ENCODE measurements around the gene CD55. TPM values are rescaled to one million over a fixed set of nuclear protein-coding genes. Genes with fewer than 3 reads are reported as not detected.

Gene CD55
- total and polyA plus RNA-seq, 8 donors, result 8.1 to 25.7 (median 15.7) TPM

- WGBS, 2 donors, result 82 to 88% methylated on average over 2 of the region's 2 CpGs
- ATAC-seq, result peak in 2 of 4 donors; percentile 16 to 58
- Histone ChIP-seq H3K4me1 (no peaks in the 10 kb centered on the region), H3K4me3 (no peak overlapping the region), H3K36me3 (no peaks in the 10 kb centered on the region), H3K27me3 (no peaks in the 10 kb centered on the region), H3K9me3 (no peaks in the 10 kb centered on the region), H3K27ac (no peak overlapping the region)
- TF ChIP-seq, protein P1, sequence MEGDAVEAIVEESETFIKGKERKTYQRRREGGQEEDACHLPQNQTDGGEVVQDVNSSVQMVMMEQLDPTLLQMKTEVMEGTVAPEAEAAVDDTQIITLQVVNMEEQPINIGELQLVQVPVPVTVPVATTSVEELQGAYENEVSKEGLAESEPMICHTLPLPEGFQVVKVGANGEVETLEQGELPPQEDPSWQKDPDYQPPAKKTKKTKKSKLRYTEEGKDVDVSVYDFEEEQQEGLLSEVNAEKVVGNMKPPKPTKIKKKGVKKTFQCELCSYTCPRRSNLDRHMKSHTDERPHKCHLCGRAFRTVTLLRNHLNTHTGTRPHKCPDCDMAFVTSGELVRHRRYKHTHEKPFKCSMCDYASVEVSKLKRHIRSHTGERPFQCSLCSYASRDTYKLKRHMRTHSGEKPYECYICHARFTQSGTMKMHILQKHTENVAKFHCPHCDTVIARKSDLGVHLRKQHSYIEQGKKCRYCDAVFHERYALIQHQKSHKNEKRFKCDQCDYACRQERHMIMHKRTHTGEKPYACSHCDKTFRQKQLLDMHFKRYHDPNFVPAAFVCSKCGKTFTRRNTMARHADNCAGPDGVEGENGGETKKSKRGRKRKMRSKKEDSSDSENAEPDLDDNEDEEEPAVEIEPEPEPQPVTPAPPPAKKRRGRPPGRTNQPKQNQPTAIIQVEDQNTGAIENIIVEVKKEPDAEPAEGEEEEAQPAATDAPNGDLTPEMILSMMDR (IDR thresholded peaks at IDR 0.05), result no peak
- no peak for DNase-seq
- no peak for FAIRE-seq
- intact Hi-C loops (cut with DNase I), result no loop called here
These were observed 23.3 kb upstream of the CD55 start for GRCh38 chr1:207298186-207298585.

GRCh38 chr1:207298636-207299398 is 22.7 kb upstream of the CD55 start:
- FAIRE-seq (no peak), DNase-seq (no peak), ATAC-seq (peak in 3 of 4 donors; percentile 37 to 86 (median 69))
- WGBS, 2 donors, result 50 to 57% methylated on average over 4 of the region's 4 CpGs
- no peaks in the 10 kb centered on the region for H3K27me3 ChIP-seq
- H3K36me3 ChIP-seq, result no peaks in the 10 kb centered on the region
- no peaks in the 10 kb centered on the region for H3K4me1 ChIP-seq
- TF ChIP-seq, protein P1 (IDR thresholded peaks at IDR 0.05), result no peak
- intact Hi-C loops (cut with DNase I), result no loop called here
- no peak overlapping the region for H3K27ac ChIP-seq
- no peaks in the 10 kb centered on the region for H3K9me3 ChIP-seq
- H3K4me3 ChIP-seq, result no peak overlapping the region

- H3K27me3 ChIP-seq, result no peaks in the 10 kb centered on the region
- intact Hi-C loops (cut with DNase I), result no loop called here
- H3K4me3 ChIP-seq, result no peak overlapping the region
- no peaks in the 10 kb centered on the region for H3K4me1 ChIP-seq
- TF ChIP-seq, protein P1 (IDR thresholded peaks at IDR 0.05), result no peak
- FAIRE-seq (no peak), DNase-seq (no peak), ATAC-seq (no peak)
- H3K27ac ChIP-seq, result no peak overlapping the region
- H3K36me3 ChIP-seq, result no peaks in the 10 kb centered on the region
- H3K9me3 ChIP-seq, result no peaks in the 10 kb centered on the region
These were observed 20.5 kb upstream of the CD55 start for GRCh38 chr1:207300970-207301369.

GRCh38 chr1:207302618-207303393 is 18.7 kb upstream of the CD55 start:
- intact Hi-C loops (cut with DNase I), result no loop called here
- no peak for FAIRE-seq

More at GRCh38 chr1:207302618-207303393, 18.7 kb upstream of the CD55 start:
- TF ChIP-seq, protein P1 (IDR thresholded peaks at IDR 0.05), result no peak
- Histone ChIP-seq H3K27ac (no peak overlapping the region), H3K9me3 (no peaks in the 10 kb centered on the region), H3K36me3 (no peaks in the 10 kb centered on the region), H3K4me1 (no peaks in the 10 kb centered on the region), H3K27me3 (no peaks in the 10 kb centered on the region), H3K4me3 (no peak overlapping the region)
- ATAC-seq, result no peak
- DNase-seq, result no peak
- 42 to 50% methylated on average over 1 of the region's 1 CpG for WGBS, 2 donors

All from pancreas (tissue), 10 donors.